GM10847 (cell line): ENCODE measurements around the gene CYCS.

Experiments used
- POLR2A ChIP-seq: IDR thresholded peaks from 2 replicates; pipeline ENCODE4 v1.6.1; 2011; ENCODE audit not compliant: insufficient read length; ENCODE audit errors: extremely low read depth

The CYCS gene

GRCh38 chr7:25126751-25127150, 1.7 kb upstream of the CYCS start:
- TF ChIP-seq POLR2A = no peak

GRCh38 chr7:25124465-25125136, 459 bp downstream of the CYCS start:
- no peak for TF ChIP-seq POLR2A

GRCh38 chr7:25122373-25122772, 2.7 kb downstream of the CYCS start:
- no peak for TF ChIP-seq POLR2A

GRCh38 chr7:25121599-25121998, 3.5 kb downstream of the CYCS start:
- no peak for TF ChIP-seq POLR2A

- TF ChIP-seq POLR2A = no peak
These were observed 6.0 kb downstream of the CYCS start for GRCh38 chr7:25119102-25119501.

- TF ChIP-seq POLR2A = no peak
These were observed 6.9 kb downstream of the CYCS start for GRCh38 chr7:25118048-25118753.

GRCh38 chr7:25117226-25118047, 7.6 kb downstream of the CYCS start:
- TF ChIP-seq POLR2A = no peak

GRCh38 chr7:25116621-25117020, 8.4 kb downstream of the CYCS start:
- no peak for TF ChIP-seq POLR2A

- TF ChIP-seq POLR2A = no peak
These were observed 15.8 kb downstream of the CYCS start for GRCh38 chr7:25109276-25109675.

GRCh38 chr7:25105911-25106310, 19.1 kb downstream of the CYCS start:
- TF ChIP-seq POLR2A = no peak

- no peak for TF ChIP-seq POLR2A
These were observed 21.3 kb downstream of the CYCS start for GRCh38 chr7:25103773-25104172.

GRCh38 chr7:25101817-25102216, 23.2 kb downstream of the CYCS start:
- no peak for TF ChIP-seq POLR2A

- no peak for TF ChIP-seq POLR2A
These were observed 26.7 kb downstream of the CYCS start for GRCh38 chr7:25098096-25099046.

GRCh38 chr7:25095516-25096345, 29.3 kb downstream of the CYCS start:
- no peak for TF ChIP-seq POLR2A
